GM19455 (cell line): ENCODE data around the gene JAZF1.

Experiments used
- ATAC-seq: cut with Tn5 transposase; IDR thresholded peaks from one replicate; pipeline ENCODE4 v1.9.1; 2021; ENCODE audit not compliant: unreplicated experiment

Gene JAZF1

GRCh38 chr7:27950123-27950522 lies 230.5 kb downstream of the JAZF1 start:
- no peak for ATAC-seq

GRCh38 chr7:27948861-27949260 lies 231.7 kb downstream of the JAZF1 start:
- ATAC-seq = no peak

GRCh38 chr7:27947586-27948278 lies 232.9 kb downstream of the JAZF1 start:
- ATAC-seq = no peak

- no peak for ATAC-seq
Measured at GRCh38 chr7:27946351-27946750, 234.2 kb downstream of the JAZF1 start.

- ATAC-seq = no peak
Measured at GRCh38 chr7:27945058-27945795, 235.4 kb downstream of the JAZF1 start.

GRCh38 chr7:27944643-27945042 lies 236.0 kb downstream of the JAZF1 start:
- no peak for ATAC-seq

- no peak for ATAC-seq
Measured at GRCh38 chr7:27943241-27943640, 237.4 kb downstream of the JAZF1 start.

- ATAC-seq = no peak
Measured at GRCh38 chr7:27942711-27943110, 237.9 kb downstream of the JAZF1 start.

GRCh38 chr7:27941522-27941921 lies 239.1 kb downstream of the JAZF1 start:
- no peak for ATAC-seq

- ATAC-seq = no peak
Measured at GRCh38 chr7:27940341-27940740, 240.3 kb downstream of the JAZF1 start.

- no peak for ATAC-seq
Measured at GRCh38 chr7:27939893-27940292, 240.7 kb downstream of the JAZF1 start.

- no peak for ATAC-seq
Measured at GRCh38 chr7:27936768-27937102, 243.9 kb downstream of the JAZF1 start.

- ATAC-seq = no peak
Measured at GRCh38 chr7:27936047-27936767, 244.4 kb downstream of the JAZF1 start.

- ATAC-seq = no peak
Measured at GRCh38 chr7:27933671-27934565, 246.7 kb downstream of the JAZF1 start.

GRCh38 chr7:27930910-27931476 lies 249.6 kb downstream of the JAZF1 start:
- no peak for ATAC-seq

- ATAC-seq = no peak
Measured at GRCh38 chr7:27929127-27929526, 251.5 kb downstream of the JAZF1 start.

- ATAC-seq = no peak
Measured at GRCh38 chr7:27928001-27928400, 252.6 kb downstream of the JAZF1 start.

- no peak for ATAC-seq
Measured at GRCh38 chr7:27925573-27926201, 254.9 kb downstream of the JAZF1 start.

GRCh38 chr7:27923642-27923980 lies 257.0 kb downstream of the JAZF1 start:
- no peak for ATAC-seq

- no peak for ATAC-seq
Measured at GRCh38 chr7:27922907-27923641, 257.5 kb downstream of the JAZF1 start.
